HG02885 (cell line): Measurements from ENCODE around the gene APH1B.

Experiments used
- ATAC-seq: cut with Tn5 transposase; IDR thresholded peaks from one replicate; pipeline ENCODE4 v1.9.1; 2021; ENCODE audit warnings: mild to moderate bottlenecking; ENCODE audit not compliant: unreplicated experiment, poor library complexity

The APH1B gene

GRCh38 chr15:63251701-63252100, 25.7 kb upstream of the APH1B start:
- no peak for ATAC-seq

DNA sequence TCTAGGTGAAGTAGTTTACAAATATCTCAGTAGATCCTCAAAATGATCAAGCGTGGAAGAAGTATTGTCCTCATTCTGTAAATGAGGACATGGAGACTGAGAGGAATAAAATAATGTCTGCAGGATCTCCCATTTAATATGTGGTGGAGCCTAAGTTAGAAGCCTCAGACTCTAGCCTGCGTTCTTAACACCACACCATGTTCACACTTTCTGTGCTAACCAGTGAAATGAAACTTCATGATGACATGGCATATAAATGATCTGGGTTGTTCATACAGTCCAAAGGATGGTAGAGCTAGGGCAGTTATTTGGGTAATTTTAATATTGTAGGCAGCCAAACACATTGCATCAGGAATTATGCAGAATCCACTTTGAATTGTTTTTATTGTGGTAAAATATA, 25.1 kb upstream of the APH1B start:
- no peak for ATAC-seq

GRCh38 chr15:63254991-63255390, 22.4 kb upstream of the APH1B start:
- no peak for ATAC-seq

DNA sequence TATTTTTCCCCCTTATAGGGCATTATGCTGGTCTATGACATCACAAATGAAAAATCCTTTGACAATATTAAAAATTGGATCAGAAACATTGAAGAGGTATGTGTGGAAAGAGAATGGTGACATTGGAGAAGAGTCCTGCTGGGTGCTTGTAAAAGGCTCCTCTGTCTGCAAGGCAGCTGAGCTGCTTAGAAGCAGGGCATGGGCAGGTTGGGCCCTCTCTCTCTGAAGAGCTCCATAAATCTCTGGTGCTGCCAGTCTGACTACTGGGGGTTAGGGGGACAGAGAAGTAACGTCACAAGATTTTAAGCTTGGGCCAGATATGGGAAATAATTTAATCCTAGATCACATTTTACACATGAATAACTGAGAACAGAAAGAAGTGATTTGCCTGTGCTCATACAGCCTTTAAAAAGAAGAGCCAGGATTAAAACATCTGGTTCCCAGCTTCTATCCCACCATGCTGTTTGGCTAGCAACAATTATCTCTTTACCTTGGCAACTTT, 21.9 kb upstream of the APH1B start:
- ATAC-seq, result no peak

DNA sequence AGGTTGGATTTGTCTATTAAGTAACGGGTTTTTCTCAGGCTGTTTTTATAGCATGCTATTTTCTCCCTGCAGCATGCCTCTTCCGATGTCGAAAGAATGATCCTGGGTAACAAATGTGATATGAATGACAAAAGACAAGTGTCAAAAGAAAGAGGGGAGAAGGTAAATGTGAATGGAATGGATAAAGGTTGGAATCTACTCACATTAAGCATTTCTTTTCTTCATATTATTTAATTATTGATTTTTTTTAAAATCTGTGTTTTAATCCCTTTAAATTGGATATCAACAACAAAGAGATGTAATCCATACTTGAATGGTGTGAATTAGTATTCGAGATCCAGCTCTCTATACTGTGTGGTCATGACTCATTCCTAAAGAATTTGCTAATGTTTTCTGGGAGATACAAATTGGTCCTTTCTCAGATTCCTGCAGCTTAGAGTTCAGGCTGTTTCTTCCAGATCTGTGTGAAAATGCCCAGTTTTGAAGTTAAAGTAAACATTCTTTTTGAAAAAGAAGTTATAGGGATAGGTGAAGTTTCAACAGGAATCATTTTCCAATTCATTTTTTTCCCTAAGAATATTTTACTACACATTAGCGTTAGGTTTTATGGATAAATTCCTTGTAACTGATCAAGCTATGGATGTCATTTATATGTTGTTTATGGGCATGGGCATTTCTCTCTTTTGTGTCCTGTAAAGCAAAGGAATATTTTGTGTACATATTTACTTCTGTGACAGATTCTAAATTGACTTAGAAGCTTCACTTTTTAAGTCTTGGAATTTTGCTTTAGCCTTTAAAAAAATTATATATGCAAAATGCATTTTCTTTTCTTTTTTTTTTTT, 20.8 kb upstream of the APH1B start:
- no peak for ATAC-seq

GRCh38 chr15:63258658-63259057, 18.7 kb upstream of the APH1B start:
- ATAC-seq, result no peak

DNA sequence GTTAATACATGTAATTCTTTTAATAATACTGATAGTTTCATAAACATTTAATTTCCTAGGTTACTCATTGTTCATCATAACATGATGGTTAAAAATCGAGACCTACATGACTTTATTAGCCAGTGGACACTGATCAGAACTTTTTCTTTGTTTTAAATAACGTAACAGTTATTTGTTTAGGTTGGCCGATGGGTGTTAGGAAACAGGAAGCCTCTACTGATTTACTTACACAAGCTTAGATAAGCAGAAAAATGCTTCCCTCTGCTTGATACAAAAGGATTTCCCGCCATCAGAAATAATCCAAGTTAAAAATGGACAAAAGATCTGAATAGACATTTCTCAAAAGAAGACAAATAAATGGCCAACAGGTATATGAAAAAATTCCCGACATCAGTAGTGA, 16.6 kb upstream of the APH1B start:
- no peak for ATAC-seq

DNA sequence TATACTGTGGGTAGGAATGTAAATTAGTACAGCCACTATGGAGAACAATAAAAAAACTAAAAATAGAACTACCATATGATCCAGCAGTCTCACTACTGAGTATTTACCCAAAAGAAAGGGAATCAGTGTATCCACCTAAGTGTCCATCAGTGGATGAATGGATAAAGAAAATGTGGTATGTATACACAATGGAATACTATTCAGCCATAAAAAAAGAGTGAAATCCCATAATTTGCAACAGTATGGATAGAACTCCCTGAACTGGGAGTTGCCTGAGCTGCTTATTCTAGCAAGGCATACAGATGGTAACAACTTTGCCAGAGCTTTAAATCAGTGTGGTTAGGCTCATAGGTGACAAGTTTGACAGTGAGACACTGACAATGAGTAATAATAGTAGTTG, 16.1 kb upstream of the APH1B start:
- ATAC-seq, result no peak

- no peak for ATAC-seq
These were observed 13.9 kb upstream of the APH1B start for GRCh38 chr15:63263519-63263918.

- no peak for ATAC-seq
These were observed 12.6 kb upstream of the APH1B start for GRCh38 chr15:63264688-63265293.

- no peak for ATAC-seq
These were observed 3.0 kb upstream of the APH1B start for GRCh38 chr15:63274427-63274826.

GRCh38 chr15:63276342-63277037, 915 bp upstream of the APH1B start:
- no peak for ATAC-seq

GRCh38 chr15:63277893-63278456, 570 bp downstream of the APH1B start:
- ATAC-seq, result no peak

- no peak for ATAC-seq
These were observed 5.7 kb downstream of the APH1B start for GRCh38 chr15:63283126-63283525.

- ATAC-seq, result no peak
These were observed 6.9 kb downstream of the APH1B start for GRCh38 chr15:63284335-63284734.

DNA sequence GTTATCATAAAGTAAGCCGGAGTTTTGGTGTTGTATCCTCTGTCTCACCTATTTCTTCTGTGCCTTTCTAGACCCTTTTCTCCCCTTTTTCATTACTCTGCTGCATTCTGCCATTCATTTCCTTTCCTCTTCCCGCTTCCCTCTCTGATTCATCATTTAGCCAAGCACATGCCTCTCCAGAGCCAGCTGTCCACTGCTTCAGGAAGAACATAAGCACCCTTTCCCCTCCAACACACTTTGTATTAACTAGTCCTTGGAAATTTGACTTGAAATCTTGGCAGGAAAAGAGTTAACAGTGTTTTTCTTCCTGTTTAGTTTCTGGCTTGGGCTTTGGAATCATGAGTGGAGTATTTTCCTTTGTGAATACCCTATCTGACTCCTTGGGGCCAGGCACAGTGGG, 9.7 kb downstream of the APH1B start:
- no peak for ATAC-seq

GRCh38 chr15:63288342-63288741, 10.9 kb downstream of the APH1B start:
- ATAC-seq, result no peak

DNA sequence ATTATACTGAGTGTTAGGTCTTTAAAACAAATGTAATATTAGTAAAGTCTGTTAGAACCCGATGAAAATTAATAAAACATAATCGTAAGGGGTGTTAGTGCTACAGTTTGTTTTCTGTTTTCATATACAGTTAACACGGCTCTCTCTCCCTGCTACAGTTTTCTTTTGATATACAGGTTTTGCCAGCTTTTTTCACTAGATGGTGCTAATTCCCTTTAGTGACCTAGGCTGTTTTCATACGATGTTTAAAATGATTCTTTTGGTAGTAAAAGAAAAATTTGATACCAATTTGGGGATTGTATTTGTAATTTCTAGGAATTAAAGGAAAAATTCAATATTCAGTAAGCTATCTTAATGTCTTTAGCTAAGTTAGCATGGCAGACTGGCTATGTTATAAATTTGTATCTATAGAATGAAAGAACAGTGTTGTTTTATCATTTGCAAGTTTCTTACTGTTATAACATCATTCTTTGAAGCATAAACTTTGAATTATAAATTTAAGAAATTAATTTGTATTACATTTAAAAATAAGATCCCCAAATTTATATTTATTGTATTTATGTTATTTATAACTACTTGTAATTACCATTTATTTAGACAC, 11.5 kb downstream of the APH1B start:
- ATAC-seq, result no peak

DNA sequence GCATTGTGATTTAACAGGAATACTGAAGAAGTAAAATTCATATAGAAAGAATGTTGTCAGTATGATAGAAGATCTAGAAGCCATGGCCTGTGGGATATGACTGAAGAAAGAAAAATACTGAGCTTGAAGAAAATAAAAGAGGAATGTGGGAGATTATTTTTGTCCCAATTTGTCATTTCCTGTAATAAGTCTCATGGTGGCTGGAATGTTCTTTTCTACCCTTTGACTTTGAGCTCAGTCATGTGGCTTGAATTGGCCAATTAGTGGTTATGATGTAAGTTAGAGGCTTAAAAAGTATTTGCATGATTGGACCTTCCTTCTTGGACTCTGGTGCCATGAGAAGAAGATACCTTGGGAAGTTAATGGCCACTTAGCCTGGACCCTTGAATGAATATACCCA, 14.1 kb downstream of the APH1B start:
- ATAC-seq, result no peak

DNA sequence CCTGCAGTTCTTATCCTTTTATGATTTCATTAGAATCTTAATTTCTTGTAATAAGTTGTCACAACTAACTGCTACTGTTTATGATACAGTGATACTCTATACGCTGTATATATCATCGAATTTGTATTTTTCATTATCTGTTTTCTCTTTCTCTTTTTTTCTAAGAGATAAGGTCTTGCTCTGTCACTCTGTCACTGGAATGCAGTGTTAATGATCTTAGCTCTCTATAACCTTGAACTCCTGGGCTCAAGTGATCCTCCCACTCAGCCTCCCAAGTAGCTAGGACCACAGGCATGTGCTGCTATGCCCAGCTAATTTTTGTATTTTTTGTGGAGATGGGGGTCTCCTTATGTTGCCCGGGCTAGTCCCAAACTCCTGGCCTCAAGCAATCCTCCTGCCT, 14.8 kb downstream of the APH1B start:
- no peak for ATAC-seq

DNA sequence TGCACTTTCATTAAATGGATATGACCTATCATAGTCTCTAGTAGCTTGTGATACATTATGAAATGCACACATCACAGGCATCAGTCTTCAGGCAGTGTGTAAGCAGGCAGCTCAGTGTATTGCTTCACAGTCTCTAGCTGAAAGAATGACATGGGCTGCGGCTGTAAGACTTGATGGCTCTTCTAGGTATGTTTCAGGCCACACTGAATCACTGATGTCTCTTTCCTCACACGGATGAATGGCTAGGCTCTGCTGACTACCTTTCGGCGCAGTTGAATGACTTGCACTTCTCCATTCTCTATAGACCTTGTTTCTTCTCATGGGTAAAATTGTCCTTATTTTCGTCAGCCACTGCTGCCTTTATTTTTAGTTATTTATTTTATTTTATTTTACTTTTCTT, 15.4 kb downstream of the APH1B start:
- ATAC-seq, result no peak
